ENCODE results near the gene NCF2. TPM values are rescaled to one million over a fixed set of nuclear protein-coding genes. Genes with fewer than 3 reads are reported as not detected.

NCF2 gene
- total RNA-seq, 4 donors from 2014 or later: 0.51 to 9.7 (median 3.0) TPM

DNA sequence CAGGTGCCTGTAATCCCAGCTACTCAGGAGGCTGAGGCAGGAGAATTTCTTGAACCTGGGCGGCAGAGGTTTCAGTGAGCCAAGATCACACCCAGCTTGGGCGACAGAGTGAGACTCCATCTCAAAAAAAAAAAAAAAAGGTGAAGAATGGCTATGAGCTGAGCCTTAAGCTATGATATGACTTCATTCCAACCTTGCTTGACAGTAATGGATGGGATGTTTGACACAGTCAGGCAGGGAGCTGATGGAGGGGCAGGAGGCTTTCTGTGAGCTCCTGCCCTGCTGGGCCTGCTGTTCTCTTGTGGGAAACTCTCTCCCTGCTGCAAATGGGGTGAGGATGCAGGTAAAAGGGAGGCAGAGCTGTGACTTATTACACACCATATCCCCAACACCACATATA lies 27.6 kb downstream of the NCF2 start:
- intact Hi-C loops (cut with DNase I; ENCODE audit: low total_unique reads): no loop called here
- Histone ChIP-seq H3K36me3 (no peaks in the 10 kb centered on the region), H3K27me3 (no peaks in the 10 kb centered on the region), H3K9me3 (no peaks in the 10 kb centered on the region), H3K4me1 (no peaks in the 10 kb centered on the region), H3K4me3 (no peak overlapping the region), H3K27ac (no peak overlapping the region)
- no peak for DNase-seq
- no peak for TF ChIP-seq POLR2A (IDR thresholded peaks at IDR 0.05)
- TF ChIP-seq, protein P1, sequence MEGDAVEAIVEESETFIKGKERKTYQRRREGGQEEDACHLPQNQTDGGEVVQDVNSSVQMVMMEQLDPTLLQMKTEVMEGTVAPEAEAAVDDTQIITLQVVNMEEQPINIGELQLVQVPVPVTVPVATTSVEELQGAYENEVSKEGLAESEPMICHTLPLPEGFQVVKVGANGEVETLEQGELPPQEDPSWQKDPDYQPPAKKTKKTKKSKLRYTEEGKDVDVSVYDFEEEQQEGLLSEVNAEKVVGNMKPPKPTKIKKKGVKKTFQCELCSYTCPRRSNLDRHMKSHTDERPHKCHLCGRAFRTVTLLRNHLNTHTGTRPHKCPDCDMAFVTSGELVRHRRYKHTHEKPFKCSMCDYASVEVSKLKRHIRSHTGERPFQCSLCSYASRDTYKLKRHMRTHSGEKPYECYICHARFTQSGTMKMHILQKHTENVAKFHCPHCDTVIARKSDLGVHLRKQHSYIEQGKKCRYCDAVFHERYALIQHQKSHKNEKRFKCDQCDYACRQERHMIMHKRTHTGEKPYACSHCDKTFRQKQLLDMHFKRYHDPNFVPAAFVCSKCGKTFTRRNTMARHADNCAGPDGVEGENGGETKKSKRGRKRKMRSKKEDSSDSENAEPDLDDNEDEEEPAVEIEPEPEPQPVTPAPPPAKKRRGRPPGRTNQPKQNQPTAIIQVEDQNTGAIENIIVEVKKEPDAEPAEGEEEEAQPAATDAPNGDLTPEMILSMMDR (IDR thresholded peaks at IDR 0.05): no peak

DNA sequence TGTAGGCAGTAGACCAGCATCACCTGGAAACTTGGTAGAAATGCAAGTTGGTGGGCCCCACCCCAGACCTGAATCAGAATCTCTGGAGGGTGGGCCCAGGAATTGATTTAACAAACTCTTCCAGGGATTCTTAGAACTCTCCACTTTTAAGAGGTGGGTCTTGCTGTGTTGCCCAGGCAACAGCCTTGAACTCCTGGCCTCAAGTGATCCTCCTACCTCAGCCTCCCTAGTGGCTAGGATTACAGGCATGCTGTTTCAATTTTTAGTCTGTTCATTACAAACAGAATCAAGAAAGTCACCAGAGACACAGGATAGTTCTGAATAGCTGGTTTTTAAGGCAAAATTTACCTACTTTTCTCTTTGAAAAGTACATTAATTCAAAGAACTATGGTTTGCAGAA lies 31.2 kb downstream of the NCF2 start:
- DNase-seq: no peak
- Histone ChIP-seq H3K27ac (no peak overlapping the region), H3K9me3 (no peaks in the 10 kb centered on the region), H3K27me3 (no peaks in the 10 kb centered on the region), H3K36me3 (no peaks in the 10 kb centered on the region), H3K4me3 (no peak overlapping the region), H3K4me1 (no peaks in the 10 kb centered on the region)
- TF ChIP-seq, protein P1 (IDR thresholded peaks at IDR 0.05): no peak
- TF ChIP-seq POLR2A (IDR thresholded peaks at IDR 0.05): no peak
- intact Hi-C loops (cut with DNase I; ENCODE audit: low total_unique reads): no loop called here

DNA sequence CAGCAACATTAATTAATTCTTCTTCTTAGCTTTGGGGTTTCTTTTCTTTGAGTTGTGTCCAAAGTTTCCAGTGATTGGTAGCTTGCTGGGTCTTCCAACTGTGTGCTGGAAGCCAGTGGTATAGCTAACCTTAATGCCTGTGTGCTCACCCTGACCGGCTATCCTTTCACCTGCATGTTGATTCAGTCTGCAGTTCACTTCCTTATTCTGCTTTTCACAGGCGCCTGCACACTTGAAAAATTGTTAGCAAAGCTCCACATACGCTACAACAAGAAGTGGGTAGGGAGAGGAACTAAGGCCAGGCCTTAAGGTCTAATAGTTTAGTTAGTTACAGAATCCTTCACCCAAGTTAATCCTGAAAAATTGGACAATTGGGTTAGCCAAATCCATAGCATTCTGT lies 35.7 kb downstream of the NCF2 start:
- DNase-seq: no peak
- Histone ChIP-seq H3K9me3 (no peaks in the 10 kb centered on the region), H3K4me1 (no peaks in the 10 kb centered on the region), H3K36me3 (no peaks in the 10 kb centered on the region), H3K4me3 (no peak overlapping the region), H3K27me3 (no peaks in the 10 kb centered on the region), H3K27ac (no peak overlapping the region)
- TF ChIP-seq, protein P1 (IDR thresholded peaks at IDR 0.05): no peak
- TF ChIP-seq POLR2A (IDR thresholded peaks at IDR 0.05): no peak
- intact Hi-C loops (cut with DNase I; ENCODE audit: low total_unique reads): no loop called here

DNA sequence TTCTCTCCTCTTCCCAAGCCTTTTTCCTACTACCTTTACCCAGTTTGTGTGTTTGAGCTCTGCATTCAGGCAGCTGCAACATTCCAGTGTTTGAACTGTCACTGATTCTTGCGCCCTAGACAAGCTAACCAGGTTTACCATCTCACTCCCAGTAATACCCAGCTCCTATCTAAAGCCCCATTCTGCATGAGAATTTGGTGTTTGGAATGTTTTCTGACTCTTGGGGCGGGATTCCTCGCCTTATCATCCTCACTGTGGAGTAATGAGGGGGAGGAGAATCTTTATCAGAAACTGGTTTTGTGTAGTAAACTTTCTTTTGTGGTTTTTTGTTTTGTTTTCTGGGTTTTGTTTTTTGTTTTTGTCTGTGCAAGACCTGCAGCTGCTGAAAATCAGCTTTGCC lies 36.5 kb downstream of the NCF2 start:
- no peaks in the 10 kb centered on the region for H3K36me3 ChIP-seq
- no peaks in the 10 kb centered on the region for H3K27me3 ChIP-seq
- DNase-seq: no peak
- no peak for TF ChIP-seq POLR2A (IDR thresholded peaks at IDR 0.05)
- TF ChIP-seq, protein P1 (IDR thresholded peaks at IDR 0.05): no peak
- intact Hi-C loops (cut with DNase I; ENCODE audit: low total_unique reads): no loop called here
- H3K4me1 ChIP-seq: no peaks in the 10 kb centered on the region
- H3K27ac ChIP-seq: no peak overlapping the region
- no peaks in the 10 kb centered on the region for H3K9me3 ChIP-seq
- no peak overlapping the region for H3K4me3 ChIP-seq

DNA sequence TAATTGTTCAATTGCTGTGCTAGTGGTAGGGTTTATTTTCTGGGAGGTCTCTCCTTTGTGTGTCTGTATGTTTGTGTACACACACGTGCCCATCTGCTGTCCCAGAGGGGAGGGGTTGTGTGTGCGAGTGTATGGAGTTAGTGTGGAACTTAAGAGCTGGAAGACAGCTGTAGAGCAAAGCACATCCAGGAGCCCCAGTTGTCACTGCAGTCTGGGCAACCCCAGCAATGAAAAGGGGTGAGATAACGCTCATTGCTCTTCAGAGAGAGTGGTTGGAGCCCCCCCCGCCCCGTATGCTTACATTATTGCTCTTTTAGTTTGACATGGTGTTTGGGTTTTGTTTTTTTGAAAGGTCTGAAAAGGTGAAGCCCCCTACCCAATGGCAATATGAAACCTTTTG lies 36.9 kb downstream of the NCF2 start:
- Histone ChIP-seq H3K36me3 (no peaks in the 10 kb centered on the region), H3K27me3 (no peaks in the 10 kb centered on the region), H3K4me3 (no peak overlapping the region), H3K27ac (no peak overlapping the region), H3K4me1 (no peaks in the 10 kb centered on the region), H3K9me3 (no peaks in the 10 kb centered on the region)
- intact Hi-C loops (cut with DNase I; ENCODE audit: low total_unique reads): no loop called here
- TF ChIP-seq, protein P1 (IDR thresholded peaks at IDR 0.05): no peak
- no peak for TF ChIP-seq POLR2A (IDR thresholded peaks at IDR 0.05)
- DNase-seq: no peak

All from uterus (tissue), 4 donors.